Measurements from ENCODE around the gene BUD23.

Gene BUD23

GRCh38 chr7:73701357-73701995 is 18.1 kb downstream of the BUD23 start:
- Histone ChIP-seq H3K4me3 (no peak overlapping the region), H3K27ac (no peak overlapping the region)
- TF ChIP-seq CTCF (IDR thresholded peaks at IDR 0.05): peak; percentile 23
- no peak for DNase-seq (ENCODE audit: low spot score)

DNA sequence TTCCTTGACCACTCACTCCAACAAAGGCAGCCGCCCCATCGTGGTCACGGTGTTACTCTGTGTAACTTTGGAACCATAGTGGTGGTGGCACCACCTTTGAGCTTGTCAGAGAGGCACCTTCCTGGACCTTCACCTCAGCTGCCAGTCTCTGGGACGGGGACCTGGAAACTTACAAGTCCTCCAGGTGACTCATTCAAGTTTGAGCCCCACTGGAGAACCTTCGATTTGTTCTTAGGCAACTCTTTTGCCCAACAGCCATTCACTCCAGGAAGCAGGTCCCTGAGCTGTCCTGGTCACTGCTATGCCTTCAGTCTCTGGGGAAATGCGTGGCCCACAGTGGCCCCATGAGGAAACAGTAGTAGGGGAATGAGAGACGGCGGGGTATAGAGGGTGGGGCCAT is 18.8 kb downstream of the BUD23 start:
- Histone ChIP-seq H3K4me3 (no peak overlapping the region), H3K27ac (no peak overlapping the region)
- no peak for DNase-seq (ENCODE audit: low spot score)
- TF ChIP-seq CTCF (IDR thresholded peaks at IDR 0.05): no peak

- TF ChIP-seq CTCF (IDR thresholded peaks at IDR 0.05): no peak
- DNase-seq (ENCODE audit: low spot score): no peak
- Histone ChIP-seq H3K4me3 (no peak overlapping the region), H3K27ac (no peak overlapping the region)
These were observed 19.3 kb downstream of the BUD23 start for GRCh38 chr7:73702665-73703064.

- DNase-seq (ENCODE audit: low spot score): no peak
- no peak for TF ChIP-seq CTCF (IDR thresholded peaks at IDR 0.05)
- Histone ChIP-seq H3K27ac (no peak overlapping the region), H3K4me3 (no peak overlapping the region)
These were observed 19.8 kb downstream of the BUD23 start for GRCh38 chr7:73703225-73703624.

- no peak for TF ChIP-seq CTCF (IDR thresholded peaks at IDR 0.05)
- Histone ChIP-seq H3K27ac (peak overlapping the region in 1 of 2 donors; percentile 47), H3K4me3 (peak overlapping the region; percentile 46)
- no peak for DNase-seq (ENCODE audit: low spot score)
These were observed 20.6 kb downstream of the BUD23 start for GRCh38 chr7:73703757-73704639.

- DNase-seq (ENCODE audit: low spot score): no peak
- peak overlapping the region in 1 of 2 donors; percentile 47 for H3K27ac ChIP-seq
- TF ChIP-seq CTCF (IDR thresholded peaks at IDR 0.05): no peak
- H3K4me3 ChIP-seq: no peak overlapping the region
These were observed 21.5 kb downstream of the BUD23 start for GRCh38 chr7:73704640-73705550.

Data from coronary artery (tissue), 2 donors.